GM21528 (cell line): ENCODE measurements around the gene PHLPP1.

Source experiments
- ATAC-seq: cut with Tn5 transposase; IDR thresholded peaks from one replicate; pipeline ENCODE4 v1.9.1; 2021; ENCODE audit warnings: mild to moderate bottlenecking, moderate library complexity; ENCODE audit not compliant: unreplicated experiment, low FRiP score

The PHLPP1 gene

DNA sequence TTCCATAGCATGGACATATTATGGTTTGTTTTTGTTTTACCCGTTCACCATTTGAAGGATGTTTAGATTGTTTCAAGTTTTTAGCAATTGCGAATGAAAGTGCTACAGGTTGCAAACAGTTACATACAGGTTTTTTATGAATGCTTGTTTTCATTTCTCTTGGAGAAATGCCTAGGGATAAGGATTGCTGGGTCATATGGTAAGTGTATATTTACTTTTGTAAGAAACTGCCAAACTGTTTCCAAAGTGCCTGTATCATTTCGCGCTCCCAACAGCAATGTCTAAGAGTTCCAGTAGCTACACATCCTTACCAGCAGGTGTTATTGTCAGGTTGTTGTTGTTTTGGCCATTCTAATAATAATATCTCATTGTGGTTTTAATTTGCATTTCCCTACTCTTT, 251.7 kb downstream of the PHLPP1 start:
- ATAC-seq: no peak

DNA sequence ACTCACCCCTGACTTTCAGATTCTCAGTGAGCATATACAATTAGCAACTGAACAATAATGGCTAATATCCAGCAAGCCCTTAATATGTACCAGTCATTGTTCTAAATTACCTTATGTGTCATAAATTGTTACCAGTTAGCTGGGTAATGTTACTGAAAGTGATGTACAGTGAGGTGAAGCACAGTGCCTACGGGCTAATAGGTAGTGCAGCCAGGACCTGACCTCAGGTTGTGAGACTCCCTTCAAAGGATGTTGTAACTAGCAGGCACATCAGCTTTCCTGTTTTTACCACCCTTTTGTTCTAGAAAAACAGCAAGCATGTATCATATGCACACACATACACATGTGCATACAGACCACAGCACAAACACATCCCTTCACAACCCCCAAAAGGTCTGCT, 258.3 kb downstream of the PHLPP1 start:
- ATAC-seq: no peak

DNA sequence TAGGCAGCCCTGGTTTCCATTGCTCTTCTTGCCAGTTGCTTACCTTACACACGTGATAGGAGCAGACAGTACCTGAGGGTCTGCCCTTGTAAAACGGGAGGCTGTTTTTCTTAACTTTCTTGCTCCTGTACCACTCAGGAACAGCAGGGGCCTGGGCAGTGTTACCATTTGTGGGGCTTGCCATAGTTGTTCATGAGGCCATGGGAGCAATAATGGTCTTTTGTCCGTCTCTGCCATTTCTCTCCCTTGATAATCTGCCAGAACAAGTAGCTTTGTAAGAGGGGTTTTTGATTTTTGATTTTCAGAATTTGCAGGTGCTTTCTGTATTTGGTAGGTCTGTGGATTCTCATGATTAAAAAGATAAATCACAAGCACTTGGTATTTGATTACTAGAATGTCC, 259.0 kb downstream of the PHLPP1 start:
- ATAC-seq: no peak

DNA sequence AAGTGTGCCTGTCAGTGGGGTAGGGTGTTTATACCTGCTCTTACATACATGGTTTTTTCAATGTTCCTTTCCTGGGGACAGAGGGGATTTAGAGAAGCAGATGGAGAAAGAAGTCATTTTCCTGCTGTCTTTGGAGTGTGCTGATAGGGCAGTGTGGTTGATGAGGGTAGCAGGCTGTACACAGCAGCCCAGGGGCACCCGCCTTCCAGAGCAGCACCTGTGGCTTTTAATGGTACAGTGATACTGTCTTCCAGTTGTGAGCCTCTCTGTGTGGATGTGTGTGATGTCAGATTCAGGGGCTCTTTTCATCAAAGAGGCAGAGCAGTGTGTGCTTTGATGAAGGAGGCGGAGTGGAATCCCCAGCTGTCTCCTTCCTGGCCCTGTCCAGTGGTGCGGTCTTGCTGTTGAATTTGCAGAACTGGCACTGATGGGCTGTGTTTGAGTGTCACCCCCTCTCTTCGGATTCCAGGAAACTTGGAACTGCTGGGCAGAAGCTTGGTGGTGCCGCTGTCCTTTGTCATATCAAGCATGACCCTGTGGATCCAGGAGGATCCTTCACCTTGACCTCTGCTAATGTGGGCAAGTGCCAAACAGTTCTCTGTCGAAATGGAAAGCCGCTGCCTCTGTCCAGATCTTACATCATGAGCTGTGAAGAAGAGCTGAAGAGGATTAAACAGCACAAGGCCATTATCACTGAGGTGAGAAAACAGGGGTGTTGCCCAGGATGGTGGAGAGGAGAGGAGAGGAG, 259.8 kb downstream of the PHLPP1 start:
- ATAC-seq: no peak

DNA sequence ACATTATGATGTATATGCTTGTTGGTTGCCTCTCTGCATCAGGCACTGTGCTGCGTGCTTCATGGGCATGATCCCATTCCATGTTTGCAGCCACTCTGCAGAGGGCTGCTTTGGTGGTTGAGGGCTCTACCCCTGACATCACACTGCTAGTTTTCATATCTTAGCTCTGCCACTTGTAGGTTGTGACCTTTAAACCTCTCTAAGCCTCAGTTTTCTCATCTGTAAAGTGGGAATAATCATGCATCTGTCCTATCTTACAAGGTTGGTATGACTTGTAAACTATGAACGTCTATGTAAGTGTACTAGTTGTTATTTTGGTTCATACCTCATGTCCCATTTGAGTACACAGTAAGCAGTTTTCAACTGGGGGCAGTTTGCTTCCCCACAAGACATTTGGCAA, 260.4 kb downstream of the PHLPP1 start:
- ATAC-seq: no peak

DNA sequence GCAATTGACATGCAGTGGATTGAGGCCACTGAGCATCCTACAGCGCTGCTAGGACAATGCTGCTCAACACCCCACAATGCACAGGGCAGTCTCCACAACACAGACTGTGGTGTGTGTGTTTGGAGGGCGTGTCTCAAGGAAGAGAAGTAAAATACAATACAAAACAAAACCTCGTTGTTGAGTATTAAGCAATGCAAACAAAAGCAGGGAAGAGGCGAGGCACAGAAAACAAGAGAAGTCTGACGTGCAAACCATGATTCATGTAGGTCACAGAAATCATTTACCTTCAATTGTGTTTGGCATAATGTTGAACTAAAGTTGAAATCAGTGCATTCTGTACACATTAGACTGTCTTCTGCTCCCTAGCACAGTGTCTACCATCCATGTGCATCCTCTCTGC, 260.9 kb downstream of the PHLPP1 start:
- no peak for ATAC-seq

DNA sequence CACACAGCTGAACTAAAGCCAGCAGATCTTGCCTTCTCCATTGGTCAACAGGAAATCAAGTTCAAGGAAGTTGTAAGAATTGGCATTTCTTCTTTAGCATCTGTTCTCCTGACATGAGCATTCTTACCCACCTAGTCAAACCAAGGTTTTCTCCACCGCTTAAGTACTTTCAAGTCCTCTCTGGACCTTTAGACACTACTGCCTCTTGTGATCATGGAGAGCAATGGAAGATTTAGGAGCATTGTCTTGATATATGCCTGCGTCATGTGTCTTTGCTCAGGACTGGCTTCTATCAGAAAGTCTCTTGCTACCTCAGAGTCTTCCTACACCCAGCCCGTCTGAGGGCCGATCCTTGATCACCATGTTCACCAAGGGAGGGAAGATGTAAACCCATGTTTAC, 262.2 kb downstream of the PHLPP1 start:
- ATAC-seq: no peak

DNA sequence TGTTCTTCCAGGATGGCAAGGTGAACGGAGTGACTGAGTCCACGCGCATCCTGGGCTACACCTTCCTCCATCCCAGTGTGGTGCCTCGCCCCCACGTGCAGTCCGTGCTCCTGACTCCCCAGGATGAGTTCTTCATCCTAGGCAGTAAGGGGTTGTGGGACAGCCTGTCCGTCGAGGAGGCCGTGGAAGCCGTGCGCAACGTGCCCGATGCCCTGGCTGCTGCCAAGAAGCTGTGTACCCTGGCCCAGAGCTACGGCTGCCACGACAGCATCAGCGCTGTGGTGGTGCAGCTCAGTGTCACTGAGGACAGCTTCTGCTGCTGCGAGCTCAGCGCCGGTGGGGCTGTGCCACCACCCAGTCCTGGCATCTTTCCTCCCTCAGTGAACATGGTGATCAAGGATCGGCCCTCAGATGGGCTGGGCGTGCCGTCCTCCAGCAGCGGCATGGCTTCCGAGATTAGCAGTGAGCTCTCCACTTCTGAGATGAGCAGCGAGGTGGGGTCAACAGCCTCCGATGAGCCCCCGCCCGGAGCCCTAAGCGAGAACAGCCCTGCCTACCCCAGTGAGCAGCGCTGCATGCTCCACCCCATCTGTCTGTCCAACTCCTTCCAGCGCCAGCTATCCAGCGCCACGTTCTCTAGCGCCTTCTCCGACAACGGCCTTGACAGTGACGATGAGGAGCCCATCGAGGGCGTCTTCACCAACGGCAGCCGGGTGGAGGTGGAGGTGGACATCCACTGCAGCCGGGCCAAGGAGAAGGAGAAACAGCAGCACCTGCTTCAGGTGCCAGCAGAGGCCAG, 263.1 kb downstream of the PHLPP1 start:
- ATAC-seq: no peak

DNA sequence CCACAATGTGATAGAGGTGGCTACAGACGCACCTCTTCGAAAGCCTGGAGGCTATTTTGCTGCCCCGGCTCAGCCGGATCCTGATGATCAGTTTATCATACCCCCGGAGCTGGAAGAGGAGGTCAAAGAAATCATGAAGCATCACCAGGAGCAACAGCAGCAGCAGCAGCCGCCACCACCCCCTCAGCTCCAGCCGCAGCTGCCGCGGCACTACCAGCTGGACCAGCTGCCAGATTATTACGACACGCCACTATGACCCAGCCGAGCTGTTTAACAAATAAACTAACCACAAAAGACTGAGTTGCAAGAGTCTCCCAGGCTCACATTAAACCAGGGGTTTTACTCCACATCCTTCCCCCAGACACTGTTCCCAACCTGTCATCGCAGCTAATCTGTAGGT, 263.8 kb downstream of the PHLPP1 start:
- ATAC-seq: no peak

DNA sequence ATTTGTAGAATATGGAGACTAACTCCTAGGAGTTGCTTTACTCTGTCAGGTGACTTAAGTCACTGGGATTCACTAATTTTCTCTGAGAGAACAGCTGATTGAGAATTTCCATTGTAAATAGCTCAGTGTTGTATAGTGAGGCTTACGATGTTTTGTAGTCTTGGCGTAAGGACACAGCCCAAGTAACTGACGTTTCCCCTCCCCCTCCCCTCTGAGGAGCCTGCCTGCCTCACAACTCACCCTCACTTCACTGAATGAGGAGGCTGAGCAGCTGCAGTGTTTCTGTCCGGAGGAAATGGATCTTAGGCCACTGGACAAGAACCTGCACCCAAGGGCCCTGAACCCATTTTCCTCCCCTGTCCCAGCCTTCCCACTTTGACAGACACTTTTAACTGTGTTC, 264.6 kb downstream of the PHLPP1 start:
- no peak for ATAC-seq

DNA sequence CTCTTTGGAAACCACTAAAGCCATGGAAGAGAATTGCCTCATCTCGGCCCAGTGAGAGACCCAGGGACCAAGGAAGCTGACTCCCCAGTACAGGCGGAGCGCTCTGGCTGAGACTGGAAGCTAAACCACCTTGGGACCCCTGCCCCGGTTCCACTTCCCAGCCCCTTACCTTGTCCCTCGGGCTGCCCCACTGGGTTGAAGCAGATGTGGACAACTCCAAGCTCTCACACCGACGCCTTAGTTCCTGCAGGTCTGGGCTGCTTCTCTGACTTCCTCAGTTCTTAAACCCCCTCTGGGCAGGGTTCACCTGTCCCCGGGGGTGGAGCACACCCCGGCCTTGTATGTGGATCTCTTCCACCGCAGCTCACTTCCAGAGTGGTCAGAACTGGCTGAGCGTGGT, 266.2 kb downstream of the PHLPP1 start:
- no peak for ATAC-seq

DNA sequence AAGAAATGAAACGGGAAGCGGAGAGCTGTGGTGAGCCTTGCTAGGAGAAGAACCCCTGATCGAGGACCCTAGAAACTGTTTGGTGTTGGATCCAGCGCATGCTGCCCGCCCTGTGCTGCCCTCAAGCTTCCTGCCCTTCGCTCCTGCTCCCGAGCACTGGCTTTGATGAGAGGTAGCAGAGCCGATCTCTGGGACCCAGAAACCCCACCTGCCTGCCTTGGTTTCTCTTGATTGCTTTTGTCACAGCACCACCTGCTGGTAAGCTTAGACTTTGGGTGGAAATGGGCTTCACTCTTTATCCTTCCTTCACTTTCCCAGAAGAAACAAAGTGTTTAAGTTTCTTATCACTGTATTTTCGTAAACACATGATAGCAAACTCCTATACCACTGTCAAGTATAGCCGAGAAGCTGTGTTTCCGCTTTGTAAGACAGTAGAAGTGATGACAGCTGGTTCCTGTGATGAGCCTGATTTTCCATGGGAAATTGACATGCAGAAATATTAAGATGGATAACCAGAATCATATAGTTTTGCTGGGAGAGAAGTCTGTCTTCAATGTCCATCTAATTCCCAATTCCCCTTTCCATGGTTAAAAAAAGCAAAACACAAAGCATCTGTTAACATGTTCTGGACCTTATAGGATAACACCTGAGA, 267.4 kb downstream of the PHLPP1 start:
- ATAC-seq: no peak

DNA sequence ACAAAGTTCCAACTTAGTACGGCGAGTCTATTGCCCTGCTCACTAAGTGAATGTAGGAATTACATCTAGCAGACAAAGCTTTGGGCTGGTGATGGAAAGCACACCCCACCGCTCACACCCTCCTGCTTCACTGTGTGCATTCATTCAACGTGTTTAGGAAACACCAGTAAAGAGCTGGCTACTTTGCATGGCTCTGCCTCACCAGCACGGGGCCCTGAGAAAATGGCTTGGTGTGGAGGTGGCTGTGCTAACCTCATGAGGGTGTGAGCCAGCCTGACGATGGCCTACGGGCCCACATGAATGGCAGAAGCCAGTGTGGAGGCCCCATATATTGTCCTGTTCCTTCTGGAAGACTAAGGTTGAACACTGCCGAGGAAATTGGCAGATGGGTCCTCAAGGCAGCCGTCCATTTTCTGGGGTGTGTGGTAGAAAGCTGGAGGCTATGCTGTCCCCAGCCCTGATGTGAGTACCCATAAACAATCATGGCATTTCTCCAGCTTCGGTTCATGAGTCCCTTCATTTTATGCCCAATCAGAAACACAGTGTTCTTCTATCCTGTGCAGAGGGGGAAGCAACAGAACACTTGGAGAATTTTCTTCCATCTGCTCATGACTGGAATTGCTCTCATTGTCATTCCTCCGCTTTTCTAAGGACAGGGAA, 269.4 kb downstream of the PHLPP1 start:
- no peak for ATAC-seq

DNA sequence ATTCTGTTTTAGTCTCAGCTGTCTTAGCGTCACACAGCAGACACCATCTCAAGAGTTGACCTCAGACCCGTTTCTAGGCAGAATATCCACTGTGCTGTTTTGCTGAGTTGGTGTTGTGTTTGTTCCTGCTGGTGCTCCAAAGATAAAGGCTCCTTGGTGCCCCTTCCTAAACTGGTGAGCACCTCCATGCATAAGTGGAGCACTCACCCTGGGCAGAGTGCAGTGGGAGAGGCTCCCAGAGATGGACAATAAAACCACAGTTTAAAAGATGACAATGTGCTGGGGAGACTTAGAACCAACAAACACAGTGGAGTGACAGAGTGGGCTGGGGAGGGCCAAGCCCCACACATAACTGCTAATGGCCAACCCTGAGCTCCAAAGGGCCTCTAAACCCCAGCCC, 271.1 kb downstream of the PHLPP1 start:
- ATAC-seq: no peak

DNA sequence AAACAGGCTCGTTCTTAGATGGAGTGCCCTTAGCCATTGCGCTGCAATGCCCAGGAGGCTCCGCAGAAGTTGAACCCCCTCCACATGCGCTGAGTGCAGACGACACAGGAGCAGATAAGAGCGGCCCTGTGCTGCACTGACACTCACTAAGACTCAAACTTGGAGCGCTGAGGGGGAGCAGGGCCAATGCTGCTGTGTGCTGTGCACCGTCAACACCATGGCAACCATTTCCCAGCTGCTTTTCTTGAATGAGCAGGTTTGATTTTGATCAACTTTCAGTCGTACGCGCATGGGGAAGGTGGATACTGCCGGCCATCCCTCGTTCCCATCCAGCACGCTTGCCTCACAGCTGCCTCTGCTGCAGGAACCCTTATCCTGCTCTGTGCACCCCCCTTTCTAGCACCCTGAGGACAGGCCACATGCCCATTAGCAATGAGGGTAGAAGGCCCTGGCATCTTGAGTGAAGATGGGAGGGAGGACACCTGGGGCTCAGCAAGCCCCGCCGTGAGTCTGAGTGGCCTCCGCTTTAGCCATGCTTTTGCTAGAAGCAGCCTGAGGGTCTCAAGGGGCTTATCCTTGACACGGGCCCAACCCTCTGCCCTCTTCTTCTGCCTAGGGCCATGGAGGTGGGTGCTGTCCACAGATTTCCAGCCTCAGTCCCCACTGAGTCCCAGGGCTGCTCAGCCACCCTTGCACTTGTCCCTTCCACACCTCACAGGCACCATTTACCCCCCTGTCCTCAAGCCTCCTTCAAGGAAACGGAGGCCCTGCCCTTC, 271.9 kb downstream of the PHLPP1 start:
- no peak for ATAC-seq

DNA sequence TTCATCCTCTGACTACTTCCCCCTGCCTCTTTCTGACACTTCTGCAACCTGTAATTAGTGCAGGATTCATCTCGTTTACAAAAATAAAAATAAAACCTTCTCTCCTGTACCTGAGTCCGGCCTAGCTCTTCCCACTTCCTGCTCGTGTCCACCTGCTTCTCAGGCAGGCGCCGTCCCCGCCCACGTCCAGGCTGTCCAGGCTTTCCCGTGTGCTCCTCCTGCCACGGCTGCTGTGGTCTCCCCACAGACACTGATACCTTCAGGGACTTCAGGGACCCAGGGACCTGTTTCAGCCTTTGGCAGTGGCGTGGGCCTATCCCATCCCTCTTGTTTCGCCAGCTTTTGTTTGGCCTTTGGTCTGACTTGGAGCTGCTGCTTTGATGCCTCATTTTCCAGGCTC, 272.5 kb downstream of the PHLPP1 start:
- ATAC-seq: no peak

DNA sequence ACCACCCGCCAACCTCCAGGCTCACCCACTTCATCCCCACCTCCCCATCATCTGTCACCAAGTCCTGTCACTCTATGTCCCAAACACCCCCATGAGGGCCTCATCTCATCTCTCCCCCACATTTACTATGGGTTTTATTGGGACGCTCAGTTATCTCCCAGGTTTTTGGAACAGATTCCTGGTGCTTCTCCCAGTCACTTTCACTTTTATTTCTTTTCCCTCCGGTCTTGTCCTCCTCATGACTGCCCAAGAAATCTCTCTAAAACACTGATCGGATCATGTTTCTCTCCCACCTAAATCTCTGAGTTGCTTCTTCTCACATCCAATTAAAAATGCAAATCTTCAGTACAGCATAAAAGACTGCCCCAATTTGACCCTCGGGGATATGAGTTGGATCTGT, 273.1 kb downstream of the PHLPP1 start:
- no peak for ATAC-seq

DNA sequence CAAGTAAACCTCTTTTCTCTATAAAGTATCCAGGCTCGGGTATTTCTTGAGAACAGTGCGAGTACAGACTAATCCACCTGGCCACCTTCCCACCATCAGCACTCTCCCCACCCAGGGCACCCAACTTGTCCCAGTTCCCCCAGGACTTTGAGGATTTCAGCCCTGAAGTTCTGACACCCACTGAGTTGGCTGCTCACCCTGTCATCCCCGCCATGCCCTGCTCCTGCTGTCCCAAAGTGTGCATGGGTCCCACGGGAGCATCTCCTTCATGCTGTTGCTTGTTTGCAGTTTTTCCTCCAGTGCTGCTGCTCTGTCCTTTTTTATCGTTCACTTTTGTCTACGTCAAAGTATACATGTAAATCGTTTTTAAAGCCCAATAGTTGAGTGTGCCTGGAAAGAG, 273.9 kb downstream of the PHLPP1 start:
- ATAC-seq: no peak

DNA sequence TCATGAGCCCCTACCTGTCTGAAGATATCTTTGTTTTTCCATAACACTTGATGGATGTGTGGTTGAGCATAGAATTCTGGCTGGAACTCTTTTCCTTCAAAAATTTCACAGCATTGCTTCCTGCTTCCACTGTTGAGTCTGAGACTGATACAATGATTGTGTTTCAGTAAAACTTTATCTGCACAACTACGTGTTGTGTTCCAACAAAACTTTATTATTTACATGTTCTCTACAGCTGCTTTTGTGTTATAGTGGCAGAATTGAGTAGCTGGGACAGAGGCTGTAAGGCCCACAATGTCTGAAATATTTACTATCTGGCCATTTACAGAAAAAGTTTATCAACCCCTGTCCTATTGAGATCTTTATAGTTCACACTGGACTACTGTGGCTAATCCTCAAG, 275.3 kb downstream of the PHLPP1 start:
- no peak for ATAC-seq

DNA sequence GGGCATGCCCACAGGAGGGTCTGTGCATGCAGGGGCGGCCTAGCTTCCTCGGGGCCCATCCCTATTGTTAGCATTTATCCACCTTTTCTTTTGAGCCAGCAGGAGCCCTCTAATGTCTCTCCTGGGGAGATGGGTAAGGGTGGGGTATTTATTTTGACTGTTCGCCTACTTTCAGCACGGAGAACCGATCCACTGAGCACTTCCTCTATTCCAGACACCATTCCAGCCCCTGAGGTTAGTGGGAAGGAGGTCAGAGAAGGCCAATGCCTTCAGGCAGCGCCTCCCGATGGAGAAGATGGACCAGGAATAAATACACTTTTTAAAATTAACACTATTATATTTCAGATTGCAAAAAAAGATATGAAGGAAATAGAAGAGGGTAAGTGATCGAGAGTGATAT, 276.0 kb downstream of the PHLPP1 start:
- ATAC-seq: no peak
